Naive thymus-derived CD8-positive, alpha-beta T cell (primary cell): Measurements from ENCODE around the gene COMMD7. TPM values are rescaled to one million over a fixed set of nuclear protein-coding genes. Genes with fewer than 3 reads are reported as not detected.

Experiments
- ATAC-seq, 2 donors: fragments of 150-1000 bp; cut with Tn5 transposase in 1 of 2; sonication (Bioruptor Pico), chemical (Tn5 transposase) in 1 of 2; 1 replicate in 1 of 2; 2 replicates in 1 of 2; pipeline ENCODE4 v1.10.0; 2021; ENCODE audit warnings: mild to moderate bottlenecking in 2 of 2, moderate library complexity in 2 of 2
- POLR2A ChIA-PET: fragments of 350-600 bp; sonication (Branson Sonifier 250); formaldehyde crosslinking; loops from one replicate; lab custom pipeline; 2021; ENCODE audit warnings: antibody characterized with exemption; lab: Charles Lee
- DNase-seq, 10 donors: peaks; one replicate each; pipeline versions ENCODE4 v3.0.0 to v3.0.0-alpha.2; 2020 to 2022
- H3K27ac Mint-ChIP-seq, 10 donors: one replicate each; pipeline ENCODE4 v1.8.0; 2020 to 2022; ENCODE audit warnings: mild to moderate bottlenecking in 10 of 10, mixed read lengths in 10 of 10, moderate library complexity in 4 of 10, inconsistent platforms in 1 of 10
- H3K27me3 Mint-ChIP-seq, 5 donors: one replicate each; pipeline ENCODE4 v1.8.0; 2021 to 2022; ENCODE audit warnings: mixed read lengths in 5 of 5
- H3K36me3 Mint-ChIP-seq, 3 donors: one replicate each; pipeline ENCODE4 v1.8.0; 2020 to 2022; ENCODE audit warnings: mixed read lengths in 3 of 3, mild to moderate bottlenecking in 2 of 3, inconsistent platforms in 1 of 3
- H3K4me1 Mint-ChIP-seq, 4 donors: one replicate each; pipeline ENCODE4 v1.8.0; 2021 to 2022; ENCODE audit warnings: mixed read lengths in 4 of 4
- H3K4me3 Mint-ChIP-seq, 10 donors: one replicate each; pipeline ENCODE4 v1.8.0; 2020 to 2022; ENCODE audit warnings: mild to moderate bottlenecking in 10 of 10, mixed read lengths in 10 of 10, moderate library complexity in 6 of 10, inconsistent platforms in 1 of 10
- H3K9me3 Mint-ChIP-seq, 9 donors: one replicate each; pipeline ENCODE4 v1.8.0; 2020 to 2022; ENCODE audit warnings: mixed read lengths in 9 of 9, mild to moderate bottlenecking in 3 of 9, inconsistent platforms in 1 of 9, moderate library complexity in 1 of 9
- polyA plus RNA-seq, 3 donors: library from polyadenylated mRNA; unstranded; fragments of 300-500 nt; fragmentation: Illumina TruSeq; gene quantifications; one replicate each; pipeline ENCODE4 v1.2.3, GENCODE V29; 2021
- total RNA-seq, 8 experiments: library from RNA in 2 of 8; stranded (reverse) in 2 of 8; gene quantifications; one replicate each; pipeline ENCODE4 v1.2.3 and lab custom pipeline; 2021 to 2026

Gene COMMD7
- total and polyA plus RNA-seq, 5 experiments from 2014 or later = 32.4 to 138 (median 120) TPM

- Mint-ChIP-seq H3K27me3 (no peaks in the 10 kb centered on the region), H3K4me3 (no peak overlapping the region), H3K4me1 (peaks cover 5 to 24% (median 13%) of the 10 kb centered on the region in 4 donors), H3K9me3 (no peaks in the 10 kb centered on the region), H3K27ac (peak overlapping the region in 6 of 10 donors; percentile 10 to 85 (median 40)), H3K36me3 (no peaks in the 10 kb centered on the region)
- no peak for DNase-seq
- peak in 1 of 2 donors; percentile 20 for ATAC-seq
- POLR2A ChIA-PET = no interaction called here
Measured at GRCh38 chr20:32681175-32682084, 61.8 kb downstream of the COMMD7 start.

GRCh38 chr20:32680544-32681174 is 62.6 kb downstream of the COMMD7 start:
- DNase-seq (no peak), ATAC-seq (no peak)
- Mint-ChIP-seq H3K27me3 (no peaks in the 10 kb centered on the region), H3K36me3 (no peaks in the 10 kb centered on the region), H3K4me3 (no peak overlapping the region), H3K27ac (peak overlapping the region in 8 of 10 donors; percentile 7 to 86 (median 56)), H3K4me1 (peaks cover 5 to 27% (median 20%) of the 10 kb centered on the region in 4 donors), H3K9me3 (no peaks in the 10 kb centered on the region)
- POLR2A ChIA-PET = no interaction called here

GRCh38 chr20:32678948-32679347 is 64.3 kb downstream of the COMMD7 start:
- DNase-seq (no peak), ATAC-seq (no peak)
- Mint-ChIP-seq H3K4me1 (peaks cover 11 to 39% (median 34%) of the 10 kb centered on the region in 4 donors), H3K27ac (no peak overlapping the region), H3K27me3 (no peaks in the 10 kb centered on the region), H3K9me3 (no peaks in the 10 kb centered on the region), H3K36me3 (no peaks in the 10 kb centered on the region), H3K4me3 (no peak overlapping the region)
- POLR2A ChIA-PET = no interaction called here

GRCh38 chr20:32675223-32675975 is 67.9 kb downstream of the COMMD7 start:
- ATAC-seq (no peak), DNase-seq (no peak)
- peak overlapping the region in 6 of 10 donors; percentile 13 to 74 (median 62) for H3K27ac Mint-ChIP-seq
- H3K9me3 Mint-ChIP-seq = no peaks in the 10 kb centered on the region
- peaks cover 13 to 45% (median 40%) of the 10 kb centered on the region in 4 donors for H3K4me1 Mint-ChIP-seq
- no peaks in the 10 kb centered on the region for H3K27me3 Mint-ChIP-seq
- no peaks in the 10 kb centered on the region for H3K36me3 Mint-ChIP-seq
- POLR2A ChIA-PET = interaction anchor here (1.2 kb wide), 1 partner anchor 95 kb away, joined by 4 read pairs; no protein-coding TSS in a partner anchor
- H3K4me3 Mint-ChIP-seq = peak overlapping the region in 1 of 10 donors; percentile 56

GRCh38 chr20:32674362-32674789 is 68.9 kb downstream of the COMMD7 start:
- Mint-ChIP-seq H3K9me3 (no peaks in the 10 kb centered on the region), H3K36me3 (no peaks in the 10 kb centered on the region), H3K4me3 (no peak overlapping the region), H3K4me1 (peaks cover 13 to 45% (median 40%) of the 10 kb centered on the region in 4 donors), H3K27ac (peak overlapping the region in 5 of 10 donors; percentile 5 to 80 (median 56)), H3K27me3 (no peaks in the 10 kb centered on the region)
- peak; percentile 60 for ATAC-seq
- POLR2A ChIA-PET = interaction anchor here (0.7 to 2.9 kb wide), 3 partner anchors 25 to 104 kb away, joined by 3 to 11 read pairs (median 3); partner anchors contain the start of gene DNMT3B
- DNase-seq = peak; percentile 45 to 79 (median 64)

GRCh38 chr20:32672982-32673851 is 70.0 kb downstream of the COMMD7 start:
- DNase-seq (peak in 8 of 10 donors; percentile 7 to 44 (median 26)), ATAC-seq (peak; percentile 81 to 83)
- Mint-ChIP-seq H3K27me3 (no peaks in the 10 kb centered on the region), H3K9me3 (no peaks in the 10 kb centered on the region), H3K27ac (peak overlapping the region; percentile 43 to 92 (median 80)), H3K36me3 (no peaks in the 10 kb centered on the region), H3K4me3 (peak overlapping the region; percentile 57 to 83 (median 72)), H3K4me1 (peaks cover 13 to 45% (median 40%) of the 10 kb centered on the region in 4 donors)
- POLR2A ChIA-PET = interaction anchor here (0.5 to 2.9 kb wide), 4 partner anchors 53 to 105 kb away, joined by 3 to 11 read pairs (median 4); partner anchors contain the start of genes COMMD7 and DNMT3B

- POLR2A ChIA-PET = interaction anchor here (1.0 to 2.9 kb wide), 2 partner anchors 71 to 106 kb away, joined by 3 to 11 read pairs; partner anchors contain the start of gene COMMD7
- Mint-ChIP-seq H3K27ac (peak overlapping the region in 9 of 10 donors; percentile 43 to 92 (median 80)), H3K4me3 (peak overlapping the region; percentile 57 to 83 (median 72)), H3K27me3 (no peaks in the 10 kb centered on the region), H3K4me1 (peaks cover 13 to 44% (median 40%) of the 10 kb centered on the region in 4 donors), H3K36me3 (no peaks in the 10 kb centered on the region), H3K9me3 (no peaks in the 10 kb centered on the region)
- ATAC-seq = peak in 1 of 2 donors; percentile 30
- no peak for DNase-seq
Measured at GRCh38 chr20:32672394-32672981, 70.8 kb downstream of the COMMD7 start.

- Mint-ChIP-seq H3K27me3 (no peaks in the 10 kb centered on the region), H3K36me3 (no peaks in the 10 kb centered on the region), H3K27ac (peak overlapping the region in 2 of 10 donors; percentile 45 to 69), H3K4me1 (peaks cover 13 to 35% (median 31%) of the 10 kb centered on the region in 4 donors), H3K4me3 (peak overlapping the region in 1 of 10 donors; percentile 43), H3K9me3 (no peaks in the 10 kb centered on the region)
- ATAC-seq (no peak), DNase-seq (no peak)
- POLR2A ChIA-PET = no interaction called here
Measured at GRCh38 chr20:32670773-32671455, 72.4 kb downstream of the COMMD7 start.

- no peak overlapping the region for H3K4me3 Mint-ChIP-seq
- peaks cover 2 to 7% (median 5%) of the 10 kb centered on the region in 4 donors for H3K4me1 Mint-ChIP-seq
- H3K27ac Mint-ChIP-seq = peak overlapping the region in 1 of 10 donors; percentile 49
- H3K9me3 Mint-ChIP-seq = no peaks in the 10 kb centered on the region
- H3K27me3 Mint-ChIP-seq = no peaks in the 10 kb centered on the region
- DNase-seq (no peak), ATAC-seq (no peak)
- H3K36me3 Mint-ChIP-seq = no peaks in the 10 kb centered on the region
- POLR2A ChIA-PET = interaction anchor here (0.6 kb wide), 1 partner anchor 9 kb away, joined by 3 read pairs; no protein-coding TSS in a partner anchor
Measured at GRCh38 chr20:32667027-32667426, 76.2 kb downstream of the COMMD7 start.

GRCh38 chr20:32664678-32665159 is 78.5 kb downstream of the COMMD7 start:
- H3K4me3 Mint-ChIP-seq = peak overlapping the region in 1 of 10 donors; percentile 45

More at GRCh38 chr20:32664678-32665159, 78.5 kb downstream of the COMMD7 start:
- peaks cover 0 to 6% (median 0%) of the 10 kb centered on the region in 3 donors for H3K36me3 Mint-ChIP-seq
- POLR2A ChIA-PET = no interaction called here
- no peak for ATAC-seq
- H3K27me3 Mint-ChIP-seq = no peaks in the 10 kb centered on the region
- DNase-seq = no peak
- H3K9me3 Mint-ChIP-seq = peaks cover 0 to 5% (median 0%) of the 10 kb centered on the region in 9 donors
- H3K27ac Mint-ChIP-seq = peak overlapping the region in 1 of 10 donors; percentile 53
- peaks cover 2 to 5% (median 3%) of the 10 kb centered on the region in 4 donors for H3K4me1 Mint-ChIP-seq
